A172 (cell line): ENCODE results near the gene MARS1. TPM values are rescaled to one million over a fixed set of nuclear protein-coding genes. Genes with fewer than 3 reads are reported as not detected.
A peak's percentile ranks its signal among the peaks of the same experiment; 100 is the strongest.

Experiments
- DNase-seq: peaks from one replicate; pipeline ENCODE4 v3.0.0-alpha.2; 2015; ENCODE audit warnings: low spot score
- total RNA-seq: library from RNA; depleted of rRNA; stranded (reverse); fragments of >200 nt; shearing (Covaris generic); gene quantifications from 2 replicates; pipeline ENCODE4 v1.2.3, GENCODE V29; 2014

MARS1 gene
- total RNA-seq, 1 experiment from 2014 or later, result 319 TPM

- DNase-seq, result peak; percentile 18
Measured at GRCh38 chr12:57456737-57457490, 31.0 kb upstream of the MARS1 start.

GRCh38 chr12:57458665-57459054 is 29.2 kb upstream of the MARS1 start:
- no peak for DNase-seq

DNA sequence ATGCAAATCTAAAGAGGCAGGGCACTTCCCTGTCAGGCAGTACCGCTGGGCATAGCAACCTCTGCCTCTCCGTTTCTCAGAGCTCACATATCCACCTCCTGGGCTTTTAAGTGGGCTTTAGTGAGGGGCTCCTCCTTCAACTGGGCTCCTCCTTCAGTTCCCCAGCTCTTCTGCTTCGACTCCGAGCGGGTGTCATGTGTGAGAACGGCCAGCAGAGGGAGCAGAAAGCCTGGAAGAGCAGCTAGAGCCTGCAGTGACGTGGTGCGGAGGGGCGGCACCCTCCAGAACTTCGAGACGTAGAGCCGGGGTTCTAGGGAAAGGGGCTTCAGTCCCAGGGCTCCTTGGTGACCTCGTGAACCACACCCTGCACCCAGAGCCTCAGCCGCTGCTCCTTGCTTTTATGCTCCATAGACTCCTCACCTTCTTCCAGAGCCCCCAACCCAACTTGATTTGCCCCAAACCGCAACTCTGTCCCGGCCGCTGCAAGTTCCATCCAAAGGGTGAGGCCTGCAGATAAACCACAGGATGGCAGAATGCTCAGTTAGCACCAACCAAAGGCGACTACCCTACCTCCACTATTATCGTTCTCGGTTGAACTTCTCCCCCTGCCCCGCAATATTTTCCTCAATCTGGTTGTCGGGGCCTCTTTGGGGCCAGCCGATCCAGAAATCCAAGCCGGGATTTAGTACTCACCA is 28.7 kb upstream of the MARS1 start:
- DNase-seq, result peak; percentile 91

DNA sequence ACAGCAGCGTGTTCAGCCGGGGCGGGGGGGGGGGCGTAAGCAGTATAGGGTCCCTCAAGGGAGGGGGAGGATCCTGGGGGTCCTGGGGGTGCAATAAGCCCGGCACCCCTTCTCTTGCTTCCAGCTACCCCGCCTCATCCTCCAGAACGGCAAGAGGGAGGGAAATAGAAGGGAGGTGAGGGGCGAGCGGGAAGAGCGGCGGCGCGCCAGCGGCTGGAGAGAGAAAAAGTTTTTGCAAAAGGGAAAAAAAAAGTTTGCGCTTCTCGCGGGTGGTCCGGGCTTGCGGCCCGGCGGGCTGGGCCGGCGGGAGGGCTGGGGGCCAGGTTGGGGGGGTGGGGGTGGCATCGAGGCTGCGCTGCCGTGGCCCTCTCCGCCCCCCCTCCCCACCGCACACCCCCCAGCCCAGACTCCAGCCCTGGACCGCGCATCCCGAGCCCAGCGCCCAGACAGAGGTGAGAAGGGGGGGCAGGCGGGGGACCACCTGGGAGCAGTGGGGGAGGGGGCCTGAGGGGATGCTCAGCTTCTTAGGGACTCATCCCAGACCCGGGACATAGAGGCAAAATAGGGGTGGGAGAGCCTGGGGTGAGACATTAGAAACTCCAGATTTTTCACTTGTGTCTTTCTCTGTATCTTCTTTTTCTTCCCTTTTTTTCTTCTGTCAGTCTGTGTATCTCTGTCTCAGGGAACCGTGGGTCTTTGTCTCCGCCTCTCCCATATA is 28.0 kb upstream of the MARS1 start, which contains the start of gene GLI1:
Gene GLI1, plus strand, starts transcription at position 36 of the 718 bp plus-strand sequence. CDS start 3,907 bp downstream, outside the sequence.
- DNase-seq, result no peak

DNA sequence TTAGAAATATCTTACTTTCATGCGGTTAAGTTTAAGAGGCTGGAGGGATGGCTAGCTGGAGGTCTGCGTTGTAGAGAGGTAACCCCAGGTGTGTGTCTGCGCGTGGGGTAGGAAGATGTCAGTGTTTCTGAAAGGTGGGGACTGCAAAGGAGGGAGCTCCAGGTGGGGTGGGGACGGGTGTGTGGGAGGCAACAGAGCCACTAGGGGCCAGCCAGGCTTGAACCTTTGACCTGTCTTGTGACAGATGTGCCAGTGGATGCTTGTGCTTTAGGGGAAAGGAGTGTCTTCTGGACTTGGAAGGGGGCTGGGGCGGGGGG is 27.4 kb upstream of the MARS1 start:
- no peak for DNase-seq

GRCh38 chr12:57460841-57461275 is 27.0 kb upstream of the MARS1 start:
- no peak for DNase-seq

- peak; percentile 16 for DNase-seq
Measured at GRCh38 chr12:57461276-57461916, 26.5 kb upstream of the MARS1 start.

GRCh38 chr12:57461917-57462250 is 26.0 kb upstream of the MARS1 start:
- peak; percentile 26 for DNase-seq

DNA sequence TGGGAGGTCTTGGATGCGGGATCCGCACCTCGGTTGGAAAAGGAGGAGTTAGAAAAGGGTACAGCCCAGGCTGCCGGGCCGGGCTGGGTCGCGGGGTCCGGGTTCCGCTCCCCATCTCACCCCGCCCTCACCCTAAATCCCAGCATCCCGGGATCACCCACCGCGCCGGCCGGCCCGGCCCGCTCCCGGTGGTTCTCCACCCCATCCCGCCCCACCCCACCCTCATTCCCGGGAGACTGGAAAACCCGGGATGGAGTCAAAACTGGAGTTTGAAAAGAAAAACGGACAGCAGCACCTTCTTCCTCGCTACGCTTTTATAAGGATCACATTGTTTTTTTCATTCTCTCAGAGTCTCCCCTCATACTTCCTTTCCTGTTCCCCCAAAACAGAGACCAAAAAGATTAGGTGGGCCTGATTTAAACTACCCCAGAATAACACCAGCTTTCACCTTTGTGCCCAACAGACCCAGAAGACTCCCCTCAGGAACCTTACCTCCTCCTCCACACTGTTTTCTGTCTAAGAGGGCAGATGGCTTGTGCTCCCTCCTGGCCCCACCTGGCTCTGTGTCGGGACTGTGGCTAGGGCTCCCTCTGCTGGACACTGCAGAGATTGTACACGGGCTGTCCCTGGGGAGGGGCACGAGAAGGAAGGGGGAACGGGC is 25.5 kb upstream of the MARS1 start:
- DNase-seq, result peak; percentile 76

DNA sequence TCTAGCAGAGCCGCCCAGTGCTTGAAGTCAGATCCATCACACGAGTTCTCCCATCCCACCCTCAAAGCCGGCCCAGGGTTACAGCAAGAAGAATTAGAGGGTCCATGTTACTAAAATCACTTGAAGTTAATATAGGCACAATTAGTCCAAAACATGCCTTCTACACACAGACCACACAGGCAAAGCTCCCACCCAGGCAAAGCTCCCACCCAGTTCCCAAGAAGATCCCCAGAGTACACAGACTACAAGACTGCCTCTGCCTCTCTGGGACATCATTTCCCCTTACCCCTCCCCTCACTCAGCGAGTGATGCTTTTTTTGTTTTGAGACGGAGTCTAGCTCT is 25.0 kb upstream of the MARS1 start:
- no peak for DNase-seq

DNA sequence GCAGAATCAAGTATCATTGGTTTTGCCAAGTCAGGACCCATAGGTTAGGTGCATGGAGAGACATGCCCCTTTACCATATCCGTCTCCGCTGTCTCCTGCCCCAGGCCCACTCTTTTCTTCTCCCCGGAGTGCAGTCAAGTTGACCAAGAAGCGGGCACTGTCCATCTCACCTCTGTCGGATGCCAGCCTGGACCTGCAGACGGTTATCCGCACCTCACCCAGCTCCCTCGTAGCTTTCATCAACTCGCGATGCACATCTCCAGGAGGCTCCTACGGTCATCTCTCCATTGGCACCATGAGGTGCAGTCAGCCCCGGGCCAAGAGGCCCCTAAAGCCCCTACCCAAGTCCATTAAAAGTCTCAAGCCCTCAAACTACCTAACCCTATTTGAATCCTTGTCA is 23.3 kb upstream of the MARS1 start:
- no peak for DNase-seq

DNA sequence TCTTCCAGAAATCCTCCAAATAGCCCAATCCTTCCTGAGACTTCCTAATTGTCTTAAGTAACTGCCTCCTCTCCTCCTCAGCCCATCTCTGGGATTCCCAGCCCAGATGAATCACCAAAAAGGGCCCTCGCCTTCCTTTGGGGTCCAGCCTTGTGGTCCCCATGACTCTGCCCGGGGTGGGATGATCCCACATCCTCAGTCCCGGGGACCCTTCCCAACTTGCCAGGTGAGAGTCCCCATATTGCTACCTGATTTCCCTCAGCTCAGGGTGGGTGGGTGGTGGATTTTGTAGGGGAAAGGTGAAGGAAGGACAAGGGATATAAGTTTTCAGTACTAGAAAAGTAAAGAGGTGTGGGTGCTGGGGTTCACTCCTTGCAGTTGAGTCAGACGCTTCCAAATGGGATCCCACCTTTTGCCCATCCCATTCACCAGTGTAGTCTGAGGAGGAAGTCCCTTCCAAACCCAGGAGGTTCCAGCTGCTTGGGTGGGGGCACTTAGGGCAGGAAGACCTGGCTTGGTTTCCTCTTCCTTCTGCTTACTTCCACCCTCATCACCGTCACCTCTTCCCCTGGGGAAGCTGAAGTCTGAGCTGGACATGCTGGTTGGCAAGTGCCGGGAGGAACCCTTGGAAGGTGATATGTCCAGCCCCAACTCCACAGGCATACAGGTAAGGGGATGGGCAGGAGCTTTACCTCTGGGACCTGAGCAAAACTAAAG is 22.7 kb upstream of the MARS1 start:
- no peak for DNase-seq

DNA sequence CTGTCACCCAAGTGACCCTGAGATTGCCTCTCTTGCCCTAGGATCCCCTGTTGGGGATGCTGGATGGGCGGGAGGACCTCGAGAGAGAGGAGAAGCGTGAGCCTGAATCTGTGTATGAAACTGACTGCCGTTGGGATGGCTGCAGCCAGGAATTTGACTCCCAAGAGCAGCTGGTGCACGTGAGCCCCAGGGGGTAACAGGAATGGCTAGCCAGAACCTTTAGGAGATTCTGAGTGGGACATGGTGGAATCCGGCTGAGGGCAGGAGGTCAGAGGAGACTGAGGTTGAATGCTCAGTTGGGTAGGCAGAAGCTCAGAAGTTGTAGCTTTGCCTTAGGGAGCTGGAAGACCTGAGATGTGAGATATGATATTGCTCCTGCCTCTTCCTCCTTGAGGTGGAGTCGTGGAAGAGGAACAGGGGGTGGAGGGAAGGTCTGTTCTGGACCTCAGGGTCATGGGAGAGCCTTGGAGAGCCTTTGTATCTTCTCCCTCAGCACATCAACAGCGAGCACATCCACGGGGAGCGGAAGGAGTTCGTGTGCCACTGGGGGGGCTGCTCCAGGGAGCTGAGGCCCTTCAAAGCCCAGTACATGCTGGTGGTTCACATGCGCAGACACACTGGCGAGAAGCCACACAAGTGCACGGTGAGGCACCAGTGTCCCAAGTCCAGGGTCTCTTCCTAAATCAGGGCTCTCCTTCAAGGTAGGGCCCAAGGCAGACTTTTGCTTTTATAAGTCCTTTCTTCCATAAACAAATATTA is 21.9 kb upstream of the MARS1 start:
- DNase-seq, result no peak

DNA sequence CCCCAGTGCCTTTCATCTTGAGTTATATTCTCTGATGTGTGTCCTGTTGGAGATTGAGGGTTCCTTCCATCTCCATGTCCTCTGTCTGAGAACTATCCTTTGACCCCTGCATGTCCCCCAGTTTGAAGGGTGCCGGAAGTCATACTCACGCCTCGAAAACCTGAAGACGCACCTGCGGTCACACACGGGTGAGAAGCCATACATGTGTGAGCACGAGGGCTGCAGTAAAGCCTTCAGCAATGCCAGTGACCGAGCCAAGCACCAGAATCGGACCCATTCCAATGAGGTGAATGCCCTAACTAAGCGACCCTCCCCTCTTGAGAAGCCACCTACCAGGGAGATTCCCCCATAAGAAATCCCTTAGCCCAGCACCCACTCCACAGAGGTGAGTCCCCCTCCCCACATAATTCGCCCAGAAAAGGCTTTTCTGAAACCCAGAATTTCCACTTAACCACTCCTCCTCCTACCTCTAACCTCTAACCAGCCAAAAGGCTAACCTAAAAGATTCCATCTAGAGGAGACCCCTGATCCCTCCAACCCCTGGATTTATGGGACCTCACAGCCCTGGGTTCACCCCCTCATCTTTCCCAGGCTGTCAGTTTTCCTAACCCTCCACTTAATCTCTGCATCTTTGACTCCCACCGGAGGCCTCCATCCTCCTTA is 20.5 kb upstream of the MARS1 start:
- DNase-seq, result no peak

DNA sequence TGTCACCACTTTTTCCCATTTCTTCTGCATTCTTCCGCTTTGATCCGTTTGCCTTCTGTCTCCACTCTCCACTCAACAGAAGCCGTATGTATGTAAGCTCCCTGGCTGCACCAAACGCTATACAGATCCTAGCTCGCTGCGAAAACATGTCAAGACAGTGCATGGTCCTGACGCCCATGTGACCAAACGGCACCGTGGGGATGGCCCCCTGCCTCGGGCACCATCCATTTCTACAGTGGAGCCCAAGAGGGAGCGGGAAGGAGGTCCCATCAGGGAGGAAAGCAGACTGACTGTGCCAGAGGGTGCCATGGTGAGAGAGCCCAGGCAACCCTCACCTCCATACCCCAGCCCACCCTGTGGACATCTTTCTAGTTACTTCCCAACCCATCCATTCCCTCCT is 20.0 kb upstream of the MARS1 start:
- no peak for DNase-seq

- DNase-seq, result no peak
Measured at GRCh38 chr12:57469296-57470164, 18.3 kb upstream of the MARS1 start.

DNA sequence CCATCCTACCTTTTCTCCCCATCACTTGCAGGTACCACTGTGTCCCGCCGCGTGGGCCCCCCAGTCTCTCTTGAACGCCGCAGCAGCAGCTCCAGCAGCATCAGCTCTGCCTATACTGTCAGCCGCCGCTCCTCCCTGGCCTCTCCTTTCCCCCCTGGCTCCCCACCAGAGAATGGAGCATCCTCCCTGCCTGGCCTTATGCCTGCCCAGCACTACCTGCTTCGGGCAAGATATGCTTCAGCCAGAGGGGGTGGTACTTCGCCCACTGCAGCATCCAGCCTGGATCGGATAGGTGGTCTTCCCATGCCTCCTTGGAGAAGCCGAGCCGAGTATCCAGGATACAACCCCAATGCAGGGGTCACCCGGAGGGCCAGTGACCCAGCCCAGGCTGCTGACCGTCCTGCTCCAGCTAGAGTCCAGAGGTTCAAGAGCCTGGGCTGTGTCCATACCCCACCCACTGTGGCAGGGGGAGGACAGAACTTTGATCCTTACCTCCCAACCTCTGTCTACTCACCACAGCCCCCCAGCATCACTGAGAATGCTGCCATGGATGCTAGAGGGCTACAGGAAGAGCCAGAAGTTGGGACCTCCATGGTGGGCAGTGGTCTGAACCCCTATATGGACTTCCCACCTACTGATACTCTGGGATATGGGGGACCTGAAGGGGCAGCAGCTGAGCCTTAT is 17.4 kb upstream of the MARS1 start:
- no peak for DNase-seq

DNA sequence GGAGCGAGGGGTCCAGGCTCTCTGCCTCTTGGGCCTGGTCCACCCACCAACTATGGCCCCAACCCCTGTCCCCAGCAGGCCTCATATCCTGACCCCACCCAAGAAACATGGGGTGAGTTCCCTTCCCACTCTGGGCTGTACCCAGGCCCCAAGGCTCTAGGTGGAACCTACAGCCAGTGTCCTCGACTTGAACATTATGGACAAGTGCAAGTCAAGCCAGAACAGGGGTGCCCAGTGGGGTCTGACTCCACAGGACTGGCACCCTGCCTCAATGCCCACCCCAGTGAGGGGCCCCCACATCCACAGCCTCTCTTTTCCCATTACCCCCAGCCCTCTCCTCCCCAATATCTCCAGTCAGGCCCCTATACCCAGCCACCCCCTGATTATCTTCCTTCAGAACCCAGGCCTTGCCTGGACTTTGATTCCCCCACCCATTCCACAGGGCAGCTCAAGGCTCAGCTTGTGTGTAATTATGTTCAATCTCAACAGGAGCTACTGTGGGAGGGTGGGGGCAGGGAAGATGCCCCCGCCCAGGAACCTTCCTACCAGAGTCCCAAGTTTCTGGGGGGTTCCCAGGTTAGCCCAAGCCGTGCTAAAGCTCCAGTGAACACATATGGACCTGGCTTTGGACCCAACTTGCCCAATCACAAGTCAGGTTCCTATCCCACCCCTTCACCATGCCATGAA is 16.8 kb upstream of the MARS1 start:
- DNase-seq, result no peak
